Neural progenitor cell (in vitro differentiated cells): ENCODE results near the gene NAB2. TPM values are rescaled to one million over a fixed set of nuclear protein-coding genes. Genes with fewer than 3 reads are reported as not detected.
A peak's percentile ranks its signal among the peaks of the same experiment; 100 is the strongest.
"Not testable (repeated sequence)": the region's sequence is repeated elsewhere in the genome, so short reads cannot be mapped to it uniquely, and the experiment has no call there.

Experiments used
- DNase-seq: peaks from one replicate; pipeline ENCODE4 v3.0.0-alpha.2; 2016; ENCODE audit warnings: low spot score
- H2AFZ ChIP-seq: fragments of 200-600 bp; sonication (generic); replicated peaks from 2 replicates; pipeline ENCODE4 v1.6.1; 2016; ENCODE audit warnings: antibody characterized with exemption
- H3F3A ChIP-seq: fragments of 200-600 bp; sonication (generic); 2 replicates; pipeline ENCODE4 v1.6.1; 2016; ENCODE audit warnings: antibody characterized with exemption, low read depth
- H3K27ac ChIP-seq: fragments of 200-600 bp; sonication (generic); 2 replicates; pipeline ENCODE4 v1.5.1; 2016; ENCODE audit warnings: mild to moderate bottlenecking
- H3K27me3 ChIP-seq: fragments of 200-600 bp; sonication (generic); 2 replicates; pipeline ENCODE4 v1.6.1; 2016; ENCODE audit warnings: mild to moderate bottlenecking, moderate library complexity
- H3K36me3 ChIP-seq: fragments of 200-600 bp; sonication (generic); 2 replicates; pipeline ENCODE4 v1.5.1; 2016
- H3K4me1 ChIP-seq: fragments of 200-600 bp; sonication (generic); 2 replicates; pipeline ENCODE4 v1.6.1; 2016; ENCODE audit warnings: mixed run types
- H3K4me2 ChIP-seq: fragments of 200-600 bp; sonication (generic); 2 replicates; pipeline ENCODE4 v1.6.1; 2016
- H3K4me3 ChIP-seq: fragments of 200-600 bp; sonication (generic); 2 replicates; pipeline ENCODE4 v1.5.1; 2016
- H3K79me2 ChIP-seq: fragments of 200-600 bp; sonication (generic); 2 replicates; pipeline ENCODE4 v1.6.1; 2016; ENCODE audit warnings: low read depth
- H3K9ac ChIP-seq: fragments of 200-600 bp; sonication (generic); 2 replicates; pipeline ENCODE4 v1.6.1; 2016
- H3K9me3 ChIP-seq: fragments of 200-600 bp; sonication (generic); 2 replicates; pipeline ENCODE4 v1.5.1; 2016; ENCODE audit warnings: low read depth
- H4K20me1 ChIP-seq: fragments of 200-600 bp; sonication (generic); 2 replicates; pipeline ENCODE4 v1.6.1; 2016; ENCODE audit warnings: low read depth
- H3K27ac Mint-ChIP-seq: 3 replicates; pipeline ENCODE4 v1.8.0; 2021; ENCODE audit warnings: mixed read lengths
- H3K27me3 Mint-ChIP-seq: 2 replicates; pipeline ENCODE4 v1.8.0; 2022; ENCODE audit warnings: low read depth, mild to moderate bottlenecking, inconsistent platforms, moderate library complexity, mixed read lengths; ENCODE audit not compliant: insufficient read depth
- H3K36me3 Mint-ChIP-seq: 3 replicates; pipeline ENCODE4 v1.8.0; 2021; ENCODE audit warnings: mixed read lengths
- H3K4me1 Mint-ChIP-seq: 3 replicates; pipeline ENCODE4 v1.8.0; 2021; ENCODE audit warnings: mixed read lengths
- H3K4me3 Mint-ChIP-seq: 3 replicates; pipeline ENCODE4 v1.8.0; 2021; ENCODE audit warnings: mild to moderate bottlenecking, moderate library complexity, mixed read lengths
- H3K9me3 Mint-ChIP-seq: 3 replicates; pipeline ENCODE4 v1.8.0; 2020; ENCODE audit warnings: mixed read lengths
- EZH2 ChIP-seq: fragments of 200-600 bp; sonication (generic); IDR thresholded peaks from 2 replicates; pipeline ENCODE4 v1.6.1; 2017; ENCODE audit warnings: antibody characterized with exemption, mild to moderate bottlenecking, moderate library complexity
- EZH2phosphoT487 ChIP-seq: fragments of 200-600 bp; sonication (generic); IDR thresholded peaks from 2 replicates; pipeline ENCODE4 v1.6.1; 2017; ENCODE audit warnings: antibody characterized with exemption
- total RNA-seq: library from RNA; depleted of rRNA; stranded (reverse); fragments of >200 nt; gene quantifications from 2 replicates; pipeline ENCODE4 v1.2.3, GENCODE V29; 2015; ENCODE audit warnings: low replicate concordance
- TF ChIP-seq, protein P1 (sequence below): fragments of 200-600 bp; sonication (generic); IDR thresholded peaks from 2 replicates; pipeline ENCODE4 v1.5.1; 2017; ENCODE audit warnings: antibody characterized with exemption, mild to moderate bottlenecking

Gene NAB2
- total RNA-seq, 1 donor from 2014 or later, result 19.8 TPM

DNA sequence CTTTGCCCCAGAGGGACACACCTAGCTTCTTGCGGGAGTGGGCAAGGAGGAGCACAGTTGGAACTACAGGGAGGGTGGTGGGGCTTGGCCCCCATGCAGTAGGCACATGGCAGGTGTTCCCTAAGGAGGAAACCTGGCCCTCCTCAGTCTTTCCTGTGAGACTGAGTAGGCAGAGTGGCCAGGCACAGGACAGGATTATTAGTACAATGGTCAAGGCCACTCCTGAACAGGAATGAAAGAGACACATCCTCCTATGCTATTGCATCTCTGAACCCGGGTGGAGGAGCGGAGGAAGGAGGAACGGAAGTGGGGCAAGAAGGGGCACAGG lies 39.8 kb upstream of the NAB2 start:
- Mint-ChIP-seq H3K4me1 (no peaks in the 10 kb centered on the region), H3K27me3 (peaks cover 12% of the 10 kb centered on the region), H3K4me3 (no peak overlapping the region), H3K36me3 (no peaks in the 10 kb centered on the region), H3K9me3 (no peaks in the 10 kb centered on the region), H3K27ac (no peak overlapping the region)
- no peaks in the 10 kb centered on the region for H3K9me3 ChIP-seq
- H3K27ac ChIP-seq, result no peak overlapping the region
- no peaks in the 10 kb centered on the region for H3K27me3 ChIP-seq
- no peak overlapping the region for H2AFZ ChIP-seq
- no peak for DNase-seq
- no peaks in the 10 kb centered on the region for H3K79me2 ChIP-seq
- peaks cover 11% of the 10 kb centered on the region for H3F3A ChIP-seq
- H3K4me3 ChIP-seq, result no peak overlapping the region
- H3K4me2 ChIP-seq, result no peak overlapping the region
- no peaks in the 10 kb centered on the region for H3K4me1 ChIP-seq
- no peak for TF ChIP-seq EZH2phosphoT487
- no peak for TF ChIP-seq EZH2
- TF ChIP-seq, protein P1, sequence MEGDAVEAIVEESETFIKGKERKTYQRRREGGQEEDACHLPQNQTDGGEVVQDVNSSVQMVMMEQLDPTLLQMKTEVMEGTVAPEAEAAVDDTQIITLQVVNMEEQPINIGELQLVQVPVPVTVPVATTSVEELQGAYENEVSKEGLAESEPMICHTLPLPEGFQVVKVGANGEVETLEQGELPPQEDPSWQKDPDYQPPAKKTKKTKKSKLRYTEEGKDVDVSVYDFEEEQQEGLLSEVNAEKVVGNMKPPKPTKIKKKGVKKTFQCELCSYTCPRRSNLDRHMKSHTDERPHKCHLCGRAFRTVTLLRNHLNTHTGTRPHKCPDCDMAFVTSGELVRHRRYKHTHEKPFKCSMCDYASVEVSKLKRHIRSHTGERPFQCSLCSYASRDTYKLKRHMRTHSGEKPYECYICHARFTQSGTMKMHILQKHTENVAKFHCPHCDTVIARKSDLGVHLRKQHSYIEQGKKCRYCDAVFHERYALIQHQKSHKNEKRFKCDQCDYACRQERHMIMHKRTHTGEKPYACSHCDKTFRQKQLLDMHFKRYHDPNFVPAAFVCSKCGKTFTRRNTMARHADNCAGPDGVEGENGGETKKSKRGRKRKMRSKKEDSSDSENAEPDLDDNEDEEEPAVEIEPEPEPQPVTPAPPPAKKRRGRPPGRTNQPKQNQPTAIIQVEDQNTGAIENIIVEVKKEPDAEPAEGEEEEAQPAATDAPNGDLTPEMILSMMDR, result no peak
- H3K9ac ChIP-seq, result no peak overlapping the region
- H4K20me1 ChIP-seq, result no peaks in the 10 kb centered on the region
- H3K36me3 ChIP-seq, result no peaks in the 10 kb centered on the region

DNA sequence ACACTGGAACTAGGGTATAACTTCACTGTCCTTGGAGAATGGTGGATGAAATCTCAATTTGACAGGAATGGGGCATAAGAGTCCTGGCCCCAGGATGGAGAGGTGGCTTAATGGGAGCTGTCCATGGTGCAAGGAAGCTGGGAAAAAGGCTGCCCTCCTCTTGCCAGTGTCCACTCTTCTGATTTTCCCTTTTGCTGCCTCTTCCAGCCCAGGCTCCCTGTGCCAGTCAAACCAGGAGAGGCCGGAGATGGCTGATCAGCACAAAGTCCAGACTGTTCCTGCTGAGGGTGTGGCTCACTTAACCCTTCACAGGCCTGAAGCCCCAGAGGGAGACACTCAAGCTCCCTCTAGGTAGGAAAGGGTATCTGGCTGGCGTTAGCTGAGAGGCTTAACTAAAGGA lies 39.0 kb upstream of the NAB2 start, which contains the start of gene MYO1A:
MYO1A (minus strand) TSS at position 240 of the 400 bp plus-strand sequence. CDS start 1,806 bp downstream, outside the sequence.
- H2AFZ ChIP-seq, result no peak within 1 kb of the TSS
- peak; percentile 48 for DNase-seq
- H3K9me3 Mint-ChIP-seq, result no peaks in the 10 kb centered on the region
- no peak within 1 kb of the TSS for H3K9ac ChIP-seq
- no peaks in the 10 kb centered on the region for H3K27me3 ChIP-seq
- H3K79me2 ChIP-seq, result no peaks in the 10 kb centered on the region
- no peak within 1 kb of the TSS for H3K4me3 Mint-ChIP-seq
- no peaks in the 10 kb centered on the region for H3K36me3 ChIP-seq
- TF ChIP-seq EZH2, result no peak
- no peak for TF ChIP-seq EZH2phosphoT487
- TF ChIP-seq, protein P1, result no peak
- H3K4me1 Mint-ChIP-seq, result no peaks in the 10 kb centered on the region
- no peak within 1 kb of the TSS for H3K27ac ChIP-seq
- no peaks in the 10 kb centered on the region for H3K9me3 ChIP-seq
- H3K4me2 ChIP-seq, result no peak within 1 kb of the TSS
- H3K4me3 ChIP-seq, result no peak within 1 kb of the TSS
- no peaks in the 10 kb centered on the region for H3K36me3 Mint-ChIP-seq
- H3K27me3 Mint-ChIP-seq, result peaks cover 12% of the 10 kb centered on the region
- no peaks in the 10 kb centered on the region for H3K4me1 ChIP-seq
- no peak within 1 kb of the TSS for H3K27ac Mint-ChIP-seq
- H3F3A ChIP-seq, result peaks cover 11% of the 10 kb centered on the region
- H4K20me1 ChIP-seq, result no peaks in the 10 kb centered on the region

DNA sequence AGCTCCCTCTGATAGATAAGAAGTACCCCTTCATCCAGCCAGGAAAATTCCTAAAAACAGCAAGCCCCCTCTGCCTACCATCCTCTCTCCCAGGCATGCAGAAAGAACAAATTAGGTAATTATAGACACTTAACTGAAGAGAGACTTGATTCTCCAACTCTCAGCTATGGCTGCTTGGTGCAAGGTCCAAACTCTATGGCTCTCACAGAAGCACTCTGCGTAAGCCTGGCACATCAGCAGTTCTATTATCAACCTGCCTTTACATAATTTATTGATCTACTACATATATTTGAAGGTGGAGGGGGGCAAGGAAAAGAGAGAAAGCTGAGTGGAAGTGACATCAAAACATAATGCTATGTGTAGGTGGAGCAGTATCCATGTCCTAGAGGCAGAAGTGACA lies 37.9 kb upstream of the NAB2 start:
- Histone ChIP-seq H3K27ac (no peak overlapping the region), H3K4me2 (no peak overlapping the region), H3K9ac (no peak overlapping the region), H3K9me3 (no peaks in the 10 kb centered on the region), H3K79me2 (no peaks in the 10 kb centered on the region), H3F3A (peaks cover 14% of the 10 kb centered on the region), H3K4me3 (no peak overlapping the region), H3K4me1 (no peaks in the 10 kb centered on the region), H4K20me1 (no peaks in the 10 kb centered on the region), H2AFZ (no peak overlapping the region), H3K36me3 (no peaks in the 10 kb centered on the region), H3K27me3 (no peaks in the 10 kb centered on the region)
- DNase-seq, result no peak
- TF ChIP-seq EZH2 (no peak), EZH2phosphoT487 (no peak)
- TF ChIP-seq, protein P1, result no peak
- Mint-ChIP-seq H3K27me3 (peaks cover 8% of the 10 kb centered on the region), H3K4me3 (no peak overlapping the region), H3K9me3 (no peaks in the 10 kb centered on the region), H3K27ac (no peak overlapping the region), H3K36me3 (no peaks in the 10 kb centered on the region), H3K4me1 (no peaks in the 10 kb centered on the region)

DNA sequence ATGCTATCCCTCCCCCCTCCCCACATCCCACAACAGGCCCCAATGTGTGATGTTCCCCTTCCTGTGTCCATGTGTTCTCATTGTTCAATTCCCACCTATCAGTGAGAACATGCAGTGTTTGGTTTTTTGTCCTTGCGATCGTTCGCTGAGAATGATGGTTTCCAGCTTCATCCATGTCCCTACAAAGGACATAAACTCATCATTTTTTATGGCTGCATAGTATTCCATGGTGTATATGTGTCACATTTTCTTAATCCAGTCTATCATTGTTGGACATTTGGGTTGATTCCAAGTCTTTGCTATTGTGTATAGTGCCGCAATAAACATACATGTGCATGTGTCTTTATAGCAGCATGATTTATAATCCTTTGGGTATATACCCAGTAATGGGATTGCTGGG lies 35.8 kb upstream of the NAB2 start:
- not testable (repeated sequence) for H3K4me3 Mint-ChIP-seq, H3K27me3 ChIP-seq, H3K27ac Mint-ChIP-seq, H3K9me3 ChIP-seq, H3K9me3 Mint-ChIP-seq, H3K36me3 ChIP-seq, DNase-seq, H3K9ac ChIP-seq, H3K79me2 ChIP-seq, H3K4me3 ChIP-seq, H3K4me1 ChIP-seq, H2AFZ ChIP-seq, H3K27ac ChIP-seq, H4K20me1 ChIP-seq, H3K27me3 Mint-ChIP-seq, H3K4me1 Mint-ChIP-seq, H3K4me2 ChIP-seq
- H3K36me3 Mint-ChIP-seq, result peaks cover 12% of the 10 kb centered on the region
- H3F3A ChIP-seq, result peaks cover 14% of the 10 kb centered on the region

DNA sequence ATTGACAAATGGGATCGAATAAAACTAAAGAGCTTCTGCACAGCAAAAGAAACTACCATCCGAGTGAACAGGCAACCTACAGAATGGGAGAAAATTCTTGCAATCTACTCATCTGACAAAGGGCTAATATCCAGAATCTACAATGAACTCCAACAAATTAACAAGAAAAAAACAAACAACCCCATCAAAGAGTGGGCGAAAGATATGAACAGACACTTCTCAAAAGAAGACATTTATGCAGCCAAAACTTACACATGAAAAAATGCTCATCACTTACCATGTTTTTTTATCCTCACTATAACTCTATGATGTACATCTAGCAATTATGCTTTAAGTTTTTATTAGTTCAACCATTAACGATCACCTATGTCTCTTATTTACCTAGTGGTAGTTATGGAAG lies 35.0 kb upstream of the NAB2 start:
- H3K79me2 ChIP-seq, H3K9me3 ChIP-seq, H2AFZ ChIP-seq, H3K9ac ChIP-seq, H3K27ac ChIP-seq, DNase-seq, H3K4me2 ChIP-seq, H3K36me3 ChIP-seq, H3K4me1 Mint-ChIP-seq, H3K4me1 ChIP-seq, H3K27me3 Mint-ChIP-seq, H3K27ac Mint-ChIP-seq, H3K4me3 ChIP-seq, H3K4me3 Mint-ChIP-seq, H3K27me3 ChIP-seq, H3K9me3 Mint-ChIP-seq, H4K20me1 ChIP-seq: not testable (repeated sequence)
- peaks cover 14% of the 10 kb centered on the region for H3F3A ChIP-seq
- peaks cover 16% of the 10 kb centered on the region for H3K36me3 Mint-ChIP-seq
